ENCODE data around the gene ARMS2.

The ARMS2 gene

GRCh38 chr10:122487174-122487765, 32.8 kb downstream of the ARMS2 start:
- no peak for DNase-seq (ENCODE audit: low read depth, low spot score)
- H3K4me3 ChIP-seq (ENCODE audit: low read length) = no peak overlapping the region

GRCh38 chr10:122490268-122490667, 35.8 kb downstream of the ARMS2 start:
- DNase-seq (ENCODE audit: low read depth, low spot score) = no peak
- H3K4me3 ChIP-seq (ENCODE audit: low read length) = no peak overlapping the region

GRCh38 chr10:122490786-122491680, 36.6 kb downstream of the ARMS2 start:
- H3K4me3 ChIP-seq (ENCODE audit: low read length) = no peak overlapping the region
- DNase-seq (ENCODE audit: low read depth, low spot score) = peak; percentile 8

GRCh38 chr10:122492006-122492405, 37.6 kb downstream of the ARMS2 start:
- no peak overlapping the region for H3K4me3 ChIP-seq (ENCODE audit: low read length)
- DNase-seq (ENCODE audit: low read depth, low spot score) = no peak

GRCh38 chr10:122492999-122493481, 38.6 kb downstream of the ARMS2 start:
- DNase-seq (ENCODE audit: low read depth, low spot score) = no peak
- H3K4me3 ChIP-seq (ENCODE audit: low read length) = no peak overlapping the region

- DNase-seq (ENCODE audit: low read depth, low spot score) = no peak
- no peak overlapping the region for H3K4me3 ChIP-seq (ENCODE audit: low read length)
Observed at GRCh38 chr10:122493761-122494160, 39.3 kb downstream of the ARMS2 start.

- no peak for DNase-seq (ENCODE audit: low read depth, low spot score)
- no peak overlapping the region for H3K4me3 ChIP-seq (ENCODE audit: low read length)
Observed at GRCh38 chr10:122494173-122494820, 39.8 kb downstream of the ARMS2 start.

- H3K4me3 ChIP-seq (ENCODE audit: low read length) = no peak overlapping the region
- no peak for DNase-seq (ENCODE audit: low read depth, low spot score)
Observed at GRCh38 chr10:122494833-122495232, 40.4 kb downstream of the ARMS2 start.

- peak; percentile 22 for DNase-seq (ENCODE audit: low read depth, low spot score)
- no peak overlapping the region for H3K4me3 ChIP-seq (ENCODE audit: low read length)
Observed at GRCh38 chr10:122495406-122496340, 41.2 kb downstream of the ARMS2 start.

- H3K4me3 ChIP-seq (ENCODE audit: low read length) = no peak overlapping the region
- no peak for DNase-seq (ENCODE audit: low read depth, low spot score)
Observed at GRCh38 chr10:122497241-122497640, 42.8 kb downstream of the ARMS2 start.

- H3K4me3 ChIP-seq (ENCODE audit: low read length) = no peak overlapping the region
- no peak for DNase-seq (ENCODE audit: low read depth, low spot score)
Observed at GRCh38 chr10:122498521-122498920, 44.1 kb downstream of the ARMS2 start.

- H3K4me3 ChIP-seq (ENCODE audit: low read length) = no peak overlapping the region
- DNase-seq (ENCODE audit: low read depth, low spot score) = no peak
Observed at GRCh38 chr10:122499012-122499411, 44.6 kb downstream of the ARMS2 start.

GRCh38 chr10:122499491-122499941, 45.1 kb downstream of the ARMS2 start:
- no peak overlapping the region for H3K4me3 ChIP-seq (ENCODE audit: low read length)
- no peak for DNase-seq (ENCODE audit: low read depth, low spot score)

GRCh38 chr10:122500194-122500593, 45.7 kb downstream of the ARMS2 start:
- H3K4me3 ChIP-seq (ENCODE audit: low read length) = no peak overlapping the region
- DNase-seq (ENCODE audit: low read depth, low spot score) = no peak

- H3K4me3 ChIP-seq (ENCODE audit: low read length) = no peak overlapping the region
- DNase-seq (ENCODE audit: low read depth, low spot score) = no peak
Observed at GRCh38 chr10:122500726-122501125, 46.3 kb downstream of the ARMS2 start.

- no peak overlapping the region for H3K4me3 ChIP-seq (ENCODE audit: low read length)
- no peak for DNase-seq (ENCODE audit: low read depth, low spot score)
Observed at GRCh38 chr10:122503012-122503411, 48.6 kb downstream of the ARMS2 start.

- no peak overlapping the region for H3K4me3 ChIP-seq (ENCODE audit: low read length)
- no peak for DNase-seq (ENCODE audit: low read depth, low spot score)
Observed at GRCh38 chr10:122503886-122504609, 49.6 kb downstream of the ARMS2 start.

GRCh38 chr10:122504610-122504950, 50.1 kb downstream of the ARMS2 start:
- no peak for DNase-seq (ENCODE audit: low read depth, low spot score)
- H3K4me3 ChIP-seq (ENCODE audit: low read length) = no peak overlapping the region

All from Jurkat, Clone E6-1 (cell line).